VCaP (cell line): ENCODE measurements around the gene KRT73.

ENCODE experiments used
- H3K27ac ChIP-seq: fragments of 450-650 bp; 2 replicates; pipeline ENCODE4 v1.5.1; 2017
- TF ChIP-seq, protein P1 (sequence below): fragments of 450-650 bp; conservative IDR thresholded peaks from 2 replicates; pipeline ENCODE4 v1.5.1; 2017; ENCODE audit warnings: mild to moderate bottlenecking, moderate library complexity

The KRT73 gene

DNA sequence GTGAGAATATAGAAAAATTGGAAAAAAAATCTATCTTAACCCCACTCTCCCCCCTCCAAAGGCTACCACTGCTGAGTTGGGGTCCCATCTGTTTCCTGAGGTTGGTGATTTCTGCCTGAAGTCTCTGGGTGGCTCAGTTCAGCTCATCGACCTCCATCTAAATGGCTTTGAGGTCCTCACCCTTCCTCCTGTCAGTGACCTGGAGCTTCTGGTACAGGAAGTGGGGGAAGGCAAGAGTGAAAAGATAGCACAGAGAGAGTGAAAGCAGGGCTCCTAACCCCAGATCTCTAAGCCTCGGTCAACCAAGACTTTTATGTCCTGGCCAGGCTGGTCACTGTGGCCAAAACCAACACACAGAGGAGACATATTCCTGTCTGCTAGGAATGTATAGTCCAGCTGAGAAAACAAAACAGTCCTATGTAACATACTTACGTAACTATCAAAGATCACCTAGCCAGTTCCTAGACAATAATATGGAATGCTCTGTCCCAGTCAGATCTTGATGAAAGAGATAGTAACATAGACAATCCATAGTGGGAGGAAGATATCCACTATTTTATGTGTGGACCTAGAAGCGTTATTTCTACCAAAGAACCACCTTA, 12.3 kb upstream of the KRT73 start:
- H3K27ac ChIP-seq: no peak overlapping the region
- TF ChIP-seq, protein P1, sequence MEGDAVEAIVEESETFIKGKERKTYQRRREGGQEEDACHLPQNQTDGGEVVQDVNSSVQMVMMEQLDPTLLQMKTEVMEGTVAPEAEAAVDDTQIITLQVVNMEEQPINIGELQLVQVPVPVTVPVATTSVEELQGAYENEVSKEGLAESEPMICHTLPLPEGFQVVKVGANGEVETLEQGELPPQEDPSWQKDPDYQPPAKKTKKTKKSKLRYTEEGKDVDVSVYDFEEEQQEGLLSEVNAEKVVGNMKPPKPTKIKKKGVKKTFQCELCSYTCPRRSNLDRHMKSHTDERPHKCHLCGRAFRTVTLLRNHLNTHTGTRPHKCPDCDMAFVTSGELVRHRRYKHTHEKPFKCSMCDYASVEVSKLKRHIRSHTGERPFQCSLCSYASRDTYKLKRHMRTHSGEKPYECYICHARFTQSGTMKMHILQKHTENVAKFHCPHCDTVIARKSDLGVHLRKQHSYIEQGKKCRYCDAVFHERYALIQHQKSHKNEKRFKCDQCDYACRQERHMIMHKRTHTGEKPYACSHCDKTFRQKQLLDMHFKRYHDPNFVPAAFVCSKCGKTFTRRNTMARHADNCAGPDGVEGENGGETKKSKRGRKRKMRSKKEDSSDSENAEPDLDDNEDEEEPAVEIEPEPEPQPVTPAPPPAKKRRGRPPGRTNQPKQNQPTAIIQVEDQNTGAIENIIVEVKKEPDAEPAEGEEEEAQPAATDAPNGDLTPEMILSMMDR: no peak

DNA sequence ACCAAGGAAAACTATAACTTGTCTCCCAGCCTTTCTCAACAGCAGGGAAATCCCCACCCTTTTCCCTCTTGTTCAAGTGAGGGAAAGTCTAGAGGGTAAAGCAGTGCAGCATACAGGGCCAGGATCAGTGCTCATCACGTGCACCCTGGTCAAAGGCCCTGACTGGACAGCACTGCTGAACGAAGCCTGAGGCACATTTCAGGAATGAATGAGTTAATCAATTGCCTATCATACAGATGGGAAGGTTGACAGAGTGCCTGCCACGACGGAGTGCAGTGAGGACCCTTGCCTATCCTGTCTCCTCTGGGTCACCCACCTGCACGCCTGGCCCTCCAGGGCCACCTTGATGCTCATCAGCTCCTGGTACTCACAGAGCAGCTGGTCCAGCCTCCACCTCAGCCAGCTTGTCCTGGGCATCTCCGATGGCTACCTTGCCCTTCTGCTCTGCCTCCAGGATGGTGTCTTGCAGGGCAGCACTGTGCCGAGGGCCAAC, 11.7 kb upstream of the KRT73 start:
- no peak overlapping the region for H3K27ac ChIP-seq

DNA sequence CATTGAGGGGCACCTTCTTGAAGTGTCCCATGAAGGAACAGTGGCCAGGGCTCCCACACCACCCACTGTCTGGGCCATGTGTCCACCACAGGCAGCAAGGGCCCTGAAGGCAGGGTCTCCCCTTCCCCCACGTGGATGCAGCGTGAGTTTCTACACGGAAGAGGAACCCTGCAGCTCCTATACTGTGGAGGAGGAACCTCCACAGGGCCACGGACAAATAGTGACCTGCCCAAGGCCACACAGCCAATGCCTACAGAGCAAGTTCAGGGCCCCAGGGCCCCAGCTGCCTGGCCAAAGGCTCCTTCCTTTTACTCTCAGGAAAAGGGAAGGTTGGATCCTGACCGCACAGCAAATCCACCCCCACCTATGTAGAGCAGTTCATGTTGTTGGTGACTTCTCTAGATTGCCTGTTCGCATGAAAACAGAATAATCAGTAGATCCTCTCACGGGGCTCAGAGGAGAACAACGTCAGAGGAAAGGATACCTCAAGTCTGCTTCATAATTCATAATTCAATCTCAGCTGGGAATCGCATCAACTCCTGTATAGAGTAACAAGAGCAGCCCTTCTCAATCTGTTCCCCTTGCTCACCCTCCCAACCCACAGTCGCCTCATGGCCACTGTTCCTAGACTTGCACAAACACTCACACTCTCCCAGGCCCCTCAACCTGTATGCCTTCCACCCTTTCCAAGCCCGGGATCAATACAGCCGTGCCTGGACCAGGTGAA, 11.1 kb upstream of the KRT73 start:
- TF ChIP-seq, protein P1: no peak
- H3K27ac ChIP-seq: no peak overlapping the region

More for the DNA sequence above, 11.7 kb upstream of the KRT73 start:
- TF ChIP-seq, protein P1: no peak

DNA sequence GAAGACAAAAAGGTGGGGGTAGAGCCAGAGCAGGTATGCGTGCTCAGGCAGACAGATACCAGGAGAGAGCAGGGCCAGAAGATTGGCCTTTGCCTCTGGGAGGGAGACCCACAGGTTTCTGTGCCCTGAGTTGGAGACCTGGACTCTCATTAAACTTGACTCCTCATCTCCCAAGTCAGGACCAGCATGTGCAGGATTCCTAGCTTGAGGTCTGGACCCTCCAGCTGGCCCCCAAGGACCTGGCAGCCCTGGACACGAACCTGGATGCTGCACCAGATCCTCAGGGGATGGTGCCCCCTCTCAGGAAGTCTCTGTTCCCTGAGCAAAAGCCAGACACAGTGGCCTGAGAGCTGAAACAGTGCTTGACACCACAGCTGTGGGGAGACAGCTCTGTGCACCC, 10.5 kb upstream of the KRT73 start:
- TF ChIP-seq, protein P1: no peak
- no peak overlapping the region for H3K27ac ChIP-seq

DNA sequence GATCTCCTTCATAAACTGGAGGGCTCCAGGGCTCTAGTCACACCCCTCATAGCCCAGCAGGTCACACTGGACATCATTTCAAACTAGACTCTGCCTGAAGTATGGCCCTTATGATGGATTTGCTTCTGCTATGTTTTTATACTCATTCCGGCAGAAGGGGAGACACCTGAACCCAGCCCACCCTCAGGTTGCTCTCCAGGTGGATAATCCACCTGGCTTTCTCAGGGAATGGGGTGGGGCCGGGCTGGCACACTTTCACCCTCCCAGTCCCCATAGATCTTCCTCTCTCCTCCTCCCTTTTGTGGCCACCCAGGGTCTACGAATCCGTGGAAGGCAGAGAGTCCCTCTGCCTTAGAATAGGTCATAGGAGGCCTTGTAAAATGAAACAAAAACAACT, 9.8 kb upstream of the KRT73 start:
- H3K27ac ChIP-seq: no peak overlapping the region
- TF ChIP-seq, protein P1: no peak

DNA sequence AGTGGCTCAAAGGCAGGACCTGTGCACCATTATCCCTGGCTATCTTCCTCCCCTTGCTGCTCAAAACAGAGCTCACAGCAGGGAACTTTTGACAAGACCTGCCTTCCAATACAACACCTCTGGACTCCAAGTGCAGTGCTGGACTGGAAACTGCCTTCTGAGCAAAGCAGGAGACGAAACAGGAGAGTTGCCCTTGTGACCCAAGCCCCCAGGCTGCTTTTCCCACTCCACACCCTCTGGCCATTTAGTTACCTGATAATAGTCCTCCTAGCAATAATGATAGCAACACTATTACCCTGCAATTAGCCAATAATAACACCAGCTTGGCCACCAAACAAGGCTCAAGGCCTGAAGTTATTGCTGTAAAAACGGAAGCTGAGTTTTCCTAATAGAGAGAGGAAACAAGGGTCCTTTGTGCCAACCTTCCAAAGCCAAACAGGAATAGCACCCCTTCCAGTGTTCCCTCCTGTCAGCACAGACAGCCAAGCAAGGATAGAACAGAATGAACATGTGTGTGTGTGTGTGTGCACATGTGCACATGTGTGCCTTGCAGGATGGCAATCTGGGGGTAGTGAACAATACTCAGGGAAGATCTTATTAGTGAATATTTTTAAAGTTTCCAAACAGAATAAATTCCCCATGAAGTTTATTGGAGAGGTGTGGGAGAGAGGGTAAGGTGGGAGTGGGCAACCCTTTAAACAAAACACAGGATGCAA, 9.2 kb upstream of the KRT73 start:
- H3K27ac ChIP-seq: no peak overlapping the region
- TF ChIP-seq, protein P1: no peak

DNA sequence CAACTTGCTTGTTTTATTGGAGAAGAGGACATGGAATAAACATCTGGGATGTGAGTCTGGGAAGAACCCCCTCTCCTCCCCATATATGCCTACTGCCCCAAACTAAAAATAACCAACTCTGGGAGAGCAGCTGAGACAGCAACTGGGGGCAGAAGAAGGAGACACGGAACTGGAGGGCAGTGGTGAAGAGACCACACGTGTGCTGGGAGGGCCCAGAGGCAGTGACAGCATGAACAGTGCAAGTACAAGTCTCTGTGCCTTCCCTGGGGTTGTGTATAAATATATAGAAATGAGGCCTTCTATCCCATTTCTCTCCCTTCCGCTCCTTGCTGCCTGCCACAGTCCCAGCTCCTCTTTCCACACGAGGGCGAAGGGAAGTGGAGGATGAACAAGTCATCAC, 4.0 kb upstream of the KRT73 start:
- H3K27ac ChIP-seq: no peak overlapping the region
- TF ChIP-seq, protein P1: no peak
